HG03103 (cell line): ENCODE measurements around the gene GALNTL6.

Source experiments
- ATAC-seq: cut with Tn5 transposase; IDR thresholded peaks from one replicate; pipeline ENCODE4 v1.9.1; 2021; ENCODE audit warnings: low read depth; ENCODE audit not compliant: unreplicated experiment

The GALNTL6 gene

DNA sequence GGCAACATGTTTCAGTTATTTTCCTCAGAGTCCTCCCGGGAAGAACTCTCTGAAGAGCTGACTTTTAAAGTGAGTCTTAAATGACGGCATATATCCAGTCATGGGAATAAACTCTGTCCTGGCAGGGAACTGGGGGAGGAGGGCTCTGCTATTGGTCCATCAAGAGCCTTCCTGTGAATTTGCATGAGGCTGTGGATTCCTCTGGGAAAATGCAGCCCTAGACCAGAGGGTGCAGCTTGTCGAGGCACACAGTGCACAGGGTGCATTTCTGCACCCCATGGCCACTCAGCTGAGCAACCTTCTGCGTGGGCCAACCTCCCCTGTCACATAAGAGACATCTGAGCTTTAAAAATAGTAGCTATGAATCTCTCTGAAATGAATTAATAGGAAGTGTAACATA lies 360.0 kb downstream of the GALNTL6 start:
- ATAC-seq, result no peak

DNA sequence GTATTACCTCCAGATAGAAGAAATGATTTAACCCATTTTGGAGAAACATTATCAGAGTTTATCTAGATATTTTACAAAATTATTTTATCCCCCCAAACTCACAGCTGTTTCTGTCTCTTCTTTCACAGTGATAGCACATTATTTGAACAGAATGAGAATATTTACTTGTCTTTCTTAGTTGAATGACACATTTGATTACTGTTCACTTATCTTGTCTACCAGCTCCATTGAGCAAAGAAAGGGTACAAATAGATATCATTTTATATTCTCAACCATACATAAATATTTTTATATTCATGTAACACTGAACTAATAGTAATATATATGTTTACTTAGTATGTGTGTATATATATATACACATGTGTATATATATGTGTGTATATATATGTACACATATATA lies 364.2 kb downstream of the GALNTL6 start:
- no peak for ATAC-seq

- ATAC-seq, result no peak
Observed at GRCh38 chr4:172188248-172188988, 375.2 kb downstream of the GALNTL6 start.

DNA sequence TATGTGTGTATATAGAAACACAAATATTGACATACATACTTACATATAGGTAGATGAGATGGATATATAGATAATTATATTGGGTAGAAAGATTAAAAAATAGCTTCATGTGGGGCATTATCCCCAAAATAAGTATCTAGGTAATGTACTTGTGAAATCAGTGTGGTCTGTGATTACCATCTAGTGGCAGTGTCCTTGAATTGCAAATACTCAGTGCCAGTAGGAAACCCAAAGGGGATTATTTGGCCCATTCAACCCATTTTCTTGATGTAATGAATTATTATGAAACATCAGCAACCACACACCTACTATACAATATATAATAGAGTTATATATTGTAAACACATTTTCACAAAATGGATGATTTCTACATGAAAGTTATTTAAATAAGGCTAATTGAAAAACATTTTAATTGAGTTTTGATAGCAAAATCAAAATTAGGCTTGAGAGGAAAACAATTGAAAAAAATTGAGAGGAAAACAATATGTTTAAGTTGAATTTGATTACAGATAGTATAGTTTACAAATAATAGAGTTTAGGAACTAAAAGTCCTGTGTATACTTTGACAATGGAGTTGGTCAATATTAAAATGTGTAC lies 389.4 kb downstream of the GALNTL6 start:
- no peak for ATAC-seq

DNA sequence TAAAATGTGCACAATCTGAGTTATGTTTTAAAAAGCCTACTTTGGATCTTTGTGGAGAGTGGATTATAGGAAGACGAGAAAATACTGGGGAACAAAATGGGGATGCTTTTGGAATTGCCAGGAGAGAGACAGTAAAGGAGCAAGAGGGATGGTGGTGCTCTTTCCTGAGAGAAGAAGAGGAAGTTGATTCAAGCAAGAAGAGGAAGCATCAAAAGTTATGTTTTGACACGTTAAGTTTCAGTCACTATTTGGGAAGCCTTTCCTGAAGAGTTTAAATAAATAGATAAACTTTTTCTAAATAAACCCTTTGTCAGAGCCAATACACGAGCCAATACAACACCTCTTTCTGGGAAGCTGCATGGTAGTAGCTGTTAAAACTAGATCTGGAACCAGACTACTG lies 394.1 kb downstream of the GALNTL6 start:
- ATAC-seq, result no peak

DNA sequence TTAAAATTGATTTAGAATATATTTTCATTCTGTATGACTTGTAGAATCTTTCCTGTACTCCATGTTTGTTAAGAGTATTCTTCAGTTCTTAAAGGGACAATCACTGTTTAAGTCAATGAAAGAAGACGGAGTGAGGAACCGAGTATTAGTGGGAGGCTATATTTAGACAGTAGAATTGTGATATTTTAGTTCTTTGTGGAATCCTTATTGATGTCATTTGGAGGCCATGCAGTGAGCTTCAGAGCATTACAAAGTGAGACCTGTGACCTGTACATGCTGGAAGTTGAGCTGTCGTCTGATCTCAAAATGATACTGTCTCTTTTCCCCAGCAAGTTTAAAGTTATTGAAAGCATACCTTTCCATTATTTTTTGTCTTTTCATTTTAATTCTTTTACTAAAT lies 394.7 kb downstream of the GALNTL6 start:
- ATAC-seq, result no peak

- no peak for ATAC-seq
Observed at GRCh38 chr4:172220679-172221078, 407.5 kb downstream of the GALNTL6 start.

- ATAC-seq, result no peak
Observed at GRCh38 chr4:172225457-172225856, 412.3 kb downstream of the GALNTL6 start.

DNA sequence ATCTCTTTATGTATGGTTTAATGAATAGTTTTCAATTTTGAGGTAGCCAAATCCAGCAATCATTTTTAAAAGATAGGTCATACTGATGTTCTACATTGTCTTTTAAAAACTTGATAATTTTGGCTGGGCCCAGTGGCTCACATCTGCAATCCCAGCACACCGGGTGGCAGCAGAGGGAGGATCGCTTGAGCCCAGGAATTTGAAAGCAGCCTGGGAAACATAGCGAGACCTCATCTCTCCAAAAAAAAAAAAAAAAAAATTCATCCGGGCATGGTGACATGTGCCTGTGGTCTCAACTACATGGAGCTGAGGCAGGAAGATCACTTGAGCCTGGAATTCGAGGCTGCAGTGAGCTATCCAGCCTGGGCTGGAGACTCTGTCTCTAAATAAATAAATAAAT lies 419.8 kb downstream of the GALNTL6 start:
- ATAC-seq, result no peak

DNA sequence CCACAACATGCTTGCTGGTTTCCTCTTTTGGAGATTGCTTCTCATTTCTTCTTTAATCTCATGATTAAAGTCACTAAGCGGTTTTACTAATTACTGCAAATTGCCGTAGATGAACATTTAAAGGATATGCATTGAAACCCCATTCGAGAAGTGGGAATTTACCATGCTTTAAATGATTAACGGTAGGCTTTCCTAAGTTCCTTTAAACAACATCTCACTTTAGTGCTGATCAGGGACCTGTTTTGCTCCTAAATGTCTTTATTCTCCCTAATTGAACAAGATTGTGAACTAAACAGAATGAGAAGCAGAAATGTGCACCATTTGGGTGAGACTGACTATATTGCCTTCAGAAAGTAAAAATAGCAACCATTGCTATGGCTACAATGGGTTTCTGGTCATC lies 430.3 kb downstream of the GALNTL6 start:
- ATAC-seq, result no peak

DNA sequence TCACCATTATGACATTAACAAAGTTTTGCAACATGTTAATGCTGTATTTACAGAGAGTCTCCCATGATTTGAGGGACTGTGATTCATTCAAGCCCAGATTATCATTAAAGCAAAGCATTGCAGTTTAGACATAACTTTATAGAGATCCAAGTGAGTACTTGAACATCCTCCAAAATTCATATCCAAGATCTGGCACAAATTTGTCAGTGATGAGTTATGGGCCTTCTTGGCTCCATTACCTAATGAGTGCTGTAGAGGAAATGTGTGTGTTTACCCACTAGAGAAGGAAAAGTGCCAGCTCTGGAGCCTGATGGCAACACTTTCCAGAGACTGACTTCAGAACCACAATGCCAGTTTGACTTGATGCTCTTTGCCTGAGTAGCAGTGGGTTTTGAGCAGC lies 432.3 kb downstream of the GALNTL6 start:
- no peak for ATAC-seq

DNA sequence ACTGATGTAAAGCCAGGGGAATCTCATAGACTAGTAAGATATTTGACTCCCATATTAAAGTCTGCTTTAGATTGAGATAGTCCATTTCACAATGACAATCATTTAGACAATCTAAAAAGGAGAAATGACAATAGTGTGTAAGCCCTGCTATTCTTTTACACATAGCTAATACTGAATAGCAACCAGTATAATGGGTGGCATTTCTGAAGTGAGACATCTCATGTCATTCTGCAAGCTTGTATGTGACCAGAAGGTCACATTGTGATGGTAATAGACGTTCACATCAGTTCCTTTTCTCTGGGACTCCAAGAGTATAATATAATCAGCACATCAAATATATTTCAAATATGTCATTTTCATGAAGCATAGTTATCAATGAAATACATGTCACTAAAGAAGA lies 440.2 kb downstream of the GALNTL6 start:
- ATAC-seq, result no peak

GRCh38 chr4:172256820-172257219 lies 443.6 kb downstream of the GALNTL6 start:
- ATAC-seq, result no peak

- ATAC-seq, result no peak
Observed at GRCh38 chr4:172270397-172270796, 457.2 kb downstream of the GALNTL6 start.

DNA sequence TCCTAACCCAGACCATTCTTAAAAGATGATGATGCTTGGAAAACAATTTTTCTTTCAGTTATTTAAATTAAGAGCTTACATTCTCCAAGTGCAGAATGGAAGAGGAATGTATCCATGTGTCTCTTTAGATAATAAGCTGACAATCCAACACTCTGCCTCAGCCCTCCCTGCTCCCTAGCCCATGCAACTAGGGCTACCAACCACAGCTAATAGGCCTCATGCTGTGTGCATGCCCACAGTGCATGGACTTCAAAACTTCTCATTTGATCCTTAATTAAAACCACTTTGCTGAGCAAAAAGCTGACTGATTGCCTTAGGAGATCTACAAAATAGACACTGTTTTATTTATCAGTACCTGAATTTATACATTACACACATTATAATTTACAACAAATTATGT lies 473.9 kb downstream of the GALNTL6 start:
- no peak for ATAC-seq

- no peak for ATAC-seq
Observed at GRCh38 chr4:172305698-172306097, 492.5 kb downstream of the GALNTL6 start.

DNA sequence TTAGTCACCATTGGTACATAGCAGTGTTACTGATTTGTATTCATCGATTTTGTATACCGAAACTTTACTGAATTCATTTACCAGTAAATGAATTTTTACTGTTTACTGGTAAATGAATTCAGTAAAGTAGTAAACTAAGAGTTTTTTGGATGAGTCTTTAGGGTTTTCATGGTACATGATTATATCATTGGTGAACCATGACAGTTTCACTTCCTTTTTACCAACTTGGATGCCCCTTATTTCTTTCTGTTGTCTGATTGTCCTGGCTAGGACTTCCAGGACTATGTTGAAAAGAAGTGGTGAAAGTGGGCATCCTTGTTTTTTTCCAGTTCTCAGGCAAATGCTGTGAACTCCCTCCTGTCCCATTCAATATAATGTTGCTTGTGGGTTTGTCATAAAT lies 494.9 kb downstream of the GALNTL6 start:
- no peak for ATAC-seq

DNA sequence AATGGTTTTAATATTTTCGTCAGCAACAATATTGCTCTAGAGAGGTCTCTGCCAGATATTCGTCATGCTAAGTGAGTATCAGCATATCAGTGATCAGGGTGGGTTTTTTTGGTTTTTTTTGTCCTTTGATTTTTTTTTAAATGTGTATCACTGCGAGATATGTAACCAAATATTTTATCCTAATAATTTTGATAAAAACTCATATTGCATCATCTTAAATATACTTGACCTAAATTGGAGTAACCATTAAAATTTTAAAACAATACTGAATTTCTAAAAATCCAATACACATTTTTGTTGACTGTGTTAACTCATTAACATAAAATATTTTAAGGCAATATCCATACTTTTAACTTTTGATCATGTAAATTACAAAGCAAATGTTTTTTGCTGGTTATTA lies 498.5 kb downstream of the GALNTL6 start:
- ATAC-seq, result no peak

- no peak for ATAC-seq
Observed at GRCh38 chr4:172323288-172323687, 510.1 kb downstream of the GALNTL6 start.

- ATAC-seq, result no peak
Observed at GRCh38 chr4:172344308-172344938, 531.2 kb downstream of the GALNTL6 start.

- ATAC-seq, result no peak
Observed at GRCh38 chr4:172348426-172348825, 535.2 kb downstream of the GALNTL6 start.

- ATAC-seq, result no peak
Observed at GRCh38 chr4:172352356-172352755, 539.2 kb downstream of the GALNTL6 start.
